HepG2 (cell line): ENCODE results near the gene MPIG6B. TPM values are rescaled to one million over a fixed set of nuclear protein-coding genes. Genes with fewer than 3 reads are reported as not detected.
A peak's percentile ranks its signal among the peaks of the same experiment; 100 is the strongest.

Experiments used
- ARNT2 ChIP-seq: sonication (generic); formaldehyde crosslinking; IDR thresholded peaks from 2 replicates; pipeline ENCODE4 v1.8.0; 2022; ENCODE audit warnings: mild to moderate bottlenecking, low read depth, missing genetic modification reagents, moderate library complexity
- BHLHE40 ChIP-seq: IDR thresholded peaks from 2 replicates; pipeline ENCODE4 v1.6.1; 2011; ENCODE audit warnings: low read length, improper control_type of control experiment
- CCAR2 ChIP-seq: fragments of 200-400 bp; formaldehyde crosslinking; optimal IDR thresholded peaks from 2 replicates; pipeline ENCODE3; 2018; ENCODE audit warnings: low read depth, mild to moderate bottlenecking, low read length, moderate library complexity
- CREM ChIP-seq, 2 experiments: sonication (generic) in 1 of 2; formaldehyde crosslinking in 1 of 2; IDR thresholded peaks; 2 replicates each; pipeline versions ENCODE4 v1.4.0 to v1.6.1; 2016 to 2020; ENCODE audit warnings: antibody characterized with exemption in 1 of 2, mild to moderate bottlenecking in 1 of 2, missing genetic modification reagents in 1 of 2
- FOXP1 ChIP-seq, 2 experiments: fragments of 450-650 bp in 1 of 2; IDR thresholded peaks; 2 replicates each; pipeline ENCODE4 v1.6.1; 2017 to 2018; ENCODE audit warnings: antibody characterized with exemption in 1 of 2
- JUND ChIP-seq: sonication (generic); formaldehyde crosslinking; IDR thresholded peaks from 2 replicates; pipeline ENCODE4 v1.8.0; 2022; ENCODE audit warnings: mild to moderate bottlenecking, missing genetic modification reagents
- MLLT10 ChIP-seq: sonication (generic); formaldehyde crosslinking; IDR thresholded peaks from 2 replicates; pipeline ENCODE4 v1.4.0; 2020; ENCODE audit warnings: missing genetic modification reagents
- PRMT3 ChIP-seq: sonication (generic); formaldehyde crosslinking; IDR thresholded peaks from 2 replicates; pipeline ENCODE4 v1.8.1; 2022; ENCODE audit warnings: low read depth, mild to moderate bottlenecking, moderate library complexity, missing genetic modification reagents, borderline replicate concordance
- RXRA ChIP-seq: sonication (generic); formaldehyde crosslinking; IDR thresholded peaks from 2 replicates; pipeline ENCODE4 v1.5.1; 2020; ENCODE audit warnings: missing genetic modification reagents
- ZNF24 ChIP-seq: fragments of 450-650 bp; IDR thresholded peaks from 2 replicates; pipeline ENCODE4 v1.6.1; 2017; ENCODE audit warnings: antibody characterized with exemption, mild to moderate bottlenecking
- ZNF543 ChIP-seq: sonication (generic); formaldehyde crosslinking; IDR thresholded peaks from 2 replicates; pipeline ENCODE4 v1.4.0; 2020; ENCODE audit warnings: mild to moderate bottlenecking, missing genetic modification reagents
- ZNF737 ChIP-seq: sonication (generic); formaldehyde crosslinking; IDR thresholded peaks from 2 replicates; pipeline ENCODE4 v1.5.0; 2020; ENCODE audit warnings: missing genetic modification reagents, mild to moderate bottlenecking, borderline replicate concordance
- ZNF850 ChIP-seq: sonication (generic); formaldehyde crosslinking; conservative IDR thresholded peaks from 2 replicates; pipeline ENCODE4 v1.9.0; 2021; ENCODE audit warnings: mild to moderate bottlenecking, missing genetic modification reagents
- polyA plus RNA-seq, 8 experiments: library from polyadenylated mRNA; depleted of rRNA in 3 of 8; stranded (reverse) in 7 of 8; unstranded in 1 of 8; fragments of >200 nt; fragmentation: Illumina TruSeq in 4 of 8; extraction: Trizol in 4 of 8; gene quantifications; 2 replicates each; pipeline versions ENCODE4 v1.2.1 to v1.2.3, GENCODE V29; 2011 to 2016; ENCODE audit warnings: low read depth in 4 of 8, missing spikeins in 1 of 8, mixed read lengths in 1 of 8; ENCODE audit not compliant: insufficient read depth in 1 of 8
- total RNA-seq, 5 experiments: library from RNA; depleted of rRNA; stranded (reverse); fragments of >200 nt; fragmentation: Illumina TruSeq; extraction: Trizol; gene quantifications; 2 replicates each; pipeline ENCODE4 v1.2.3, GENCODE V29; 2016; ENCODE audit warnings: low read depth in 1 of 5
- TF ChIP-seq, protein P1 (sequence below): sonication (generic); formaldehyde crosslinking; IDR thresholded peaks from 2 replicates; pipeline ENCODE4 v1.4.0; 2020; ENCODE audit warnings: missing genetic modification reagents, borderline replicate concordance
- TF ChIP-seq, protein P2 (sequence below): sonication (generic); formaldehyde crosslinking; conservative IDR thresholded peaks from 2 replicates; pipeline ENCODE4 v1.4.0; 2020; ENCODE audit warnings: missing genetic modification reagents
- TF ChIP-seq, protein P3 (sequence below): IDR thresholded peaks from 2 replicates; pipeline ENCODE4 v1.6.1; 2012; ENCODE audit warnings: inconsistent platforms
- TF ChIP-seq, protein P4 (sequence below): sonication (generic); formaldehyde crosslinking; IDR thresholded peaks from 2 replicates; pipeline ENCODE4 v1.4.0; 2020; ENCODE audit warnings: mild to moderate bottlenecking, low read depth, missing genetic modification reagents
- TF ChIP-seq, protein P5 (sequence below): IDR thresholded peaks from 2 replicates; pipeline ENCODE4 v1.6.1; 2016; ENCODE audit warnings: low read depth, missing genetic modification reagents, missing compliant biosample characterization

Gene MPIG6B
- total and polyA plus RNA-seq, 2 of the 13 experiments (the other 11 are each of a cell fraction or from before 2014, with no cell fraction given) = not detected

DNA sequence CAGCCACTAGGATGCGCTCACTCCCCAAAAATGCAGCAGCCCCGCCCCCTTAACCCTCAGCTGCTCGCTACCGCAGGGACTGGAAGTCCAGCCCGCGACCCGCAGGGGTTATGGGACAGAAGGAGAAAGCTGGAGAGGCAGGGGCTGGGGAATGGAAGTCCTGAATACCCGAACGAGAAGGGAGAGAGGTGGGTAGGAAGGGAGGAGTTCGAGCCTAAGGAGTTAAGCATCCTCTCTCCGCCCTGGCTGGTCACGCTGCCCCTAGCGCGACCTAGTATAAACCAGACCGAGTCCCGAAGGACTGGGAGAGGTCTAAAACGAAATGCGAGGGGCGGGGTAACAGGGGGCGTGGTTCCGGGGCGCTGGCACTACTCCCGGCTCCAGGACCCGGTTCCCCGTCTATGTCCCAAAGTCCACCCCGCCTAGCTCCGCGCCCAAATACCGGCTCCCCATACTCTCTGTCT lies 6.4 kb downstream of the MPIG6B start (continued):
- no peak for TF ChIP-seq ZNF24
- TF ChIP-seq CREM (IDR thresholded peaks at IDR 0.05) = no peak
- TF ChIP-seq CREM (CRISPR knock-in tag; IDR thresholded peaks at IDR 0.05) = no peak
- TF ChIP-seq JUND (CRISPR knock-in tag) = 0 out of 2 replicates have a peak, but pooled peaks have one; percentile 18
- no peak for TF ChIP-seq ZNF850
- TF ChIP-seq RXRA (CRISPR knock-in tag) = peak; percentile 54; the same call in 1 of the 2 replicates
- no peak for TF ChIP-seq FOXP1 (IDR thresholded peaks at IDR 0.05)
- no peak for TF ChIP-seq FOXP1 (CRISPR knock-in tag; IDR thresholded peaks at IDR 0.05)
- no peak for TF ChIP-seq ARNT2 (CRISPR knock-in tag)
- TF ChIP-seq, protein P1, sequence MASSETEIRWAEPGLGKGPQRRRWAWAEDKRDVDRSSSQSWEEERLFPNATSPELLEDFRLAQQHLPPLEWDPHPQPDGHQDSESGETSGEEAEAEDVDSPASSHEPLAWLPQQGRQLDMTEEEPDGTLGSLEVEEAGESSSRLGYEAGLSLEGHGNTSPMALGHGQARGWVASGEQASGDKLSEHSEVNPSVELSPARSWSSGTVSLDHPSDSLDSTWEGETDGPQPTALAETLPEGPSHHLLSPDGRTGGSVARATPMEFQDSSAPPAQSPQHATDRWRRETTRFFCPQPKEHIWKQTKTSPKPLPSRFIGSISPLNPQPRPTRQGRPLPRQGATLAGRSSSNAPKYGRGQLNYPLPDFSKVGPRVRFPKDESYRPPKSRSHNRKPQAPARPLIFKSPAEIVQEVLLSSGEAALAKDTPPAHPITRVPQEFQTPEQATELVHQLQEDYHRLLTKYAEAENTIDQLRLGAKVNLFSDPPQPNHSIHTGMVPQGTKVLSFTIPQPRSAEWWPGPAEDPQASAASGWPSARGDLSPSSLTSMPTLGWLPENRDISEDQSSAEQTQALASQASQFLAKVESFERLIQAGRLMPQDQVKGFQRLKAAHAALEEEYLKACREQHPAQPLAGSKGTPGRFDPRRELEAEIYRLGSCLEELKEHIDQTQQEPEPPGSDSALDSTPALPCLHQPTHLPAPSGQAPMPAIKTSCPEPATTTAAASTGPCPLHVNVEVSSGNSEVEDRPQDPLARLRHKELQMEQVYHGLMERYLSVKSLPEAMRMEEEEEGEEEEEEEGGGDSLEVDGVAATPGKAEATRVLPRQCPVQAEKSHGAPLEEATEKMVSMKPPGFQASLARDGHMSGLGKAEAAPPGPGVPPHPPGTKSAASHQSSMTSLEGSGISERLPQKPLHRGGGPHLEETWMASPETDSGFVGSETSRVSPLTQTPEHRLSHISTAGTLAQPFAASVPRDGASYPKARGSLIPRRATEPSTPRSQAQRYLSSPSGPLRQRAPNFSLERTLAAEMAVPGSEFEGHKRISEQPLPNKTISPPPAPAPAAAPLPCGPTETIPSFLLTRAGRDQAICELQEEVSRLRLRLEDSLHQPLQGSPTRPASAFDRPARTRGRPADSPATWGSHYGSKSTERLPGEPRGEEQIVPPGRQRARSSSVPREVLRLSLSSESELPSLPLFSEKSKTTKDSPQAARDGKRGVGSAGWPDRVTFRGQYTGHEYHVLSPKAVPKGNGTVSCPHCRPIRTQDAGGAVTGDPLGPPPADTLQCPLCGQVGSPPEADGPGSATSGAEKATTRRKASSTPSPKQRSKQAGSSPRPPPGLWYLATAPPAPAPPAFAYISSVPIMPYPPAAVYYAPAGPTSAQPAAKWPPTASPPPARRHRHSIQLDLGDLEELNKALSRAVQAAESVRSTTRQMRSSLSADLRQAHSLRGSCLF (CRISPR knock-in tag) = no peak
- peak; percentile 58; the same call in 1 of the 2 replicates for TF ChIP-seq ZNF543
- no peak for TF ChIP-seq PRMT3 (CRISPR knock-in tag)
- TF ChIP-seq, protein P2, sequence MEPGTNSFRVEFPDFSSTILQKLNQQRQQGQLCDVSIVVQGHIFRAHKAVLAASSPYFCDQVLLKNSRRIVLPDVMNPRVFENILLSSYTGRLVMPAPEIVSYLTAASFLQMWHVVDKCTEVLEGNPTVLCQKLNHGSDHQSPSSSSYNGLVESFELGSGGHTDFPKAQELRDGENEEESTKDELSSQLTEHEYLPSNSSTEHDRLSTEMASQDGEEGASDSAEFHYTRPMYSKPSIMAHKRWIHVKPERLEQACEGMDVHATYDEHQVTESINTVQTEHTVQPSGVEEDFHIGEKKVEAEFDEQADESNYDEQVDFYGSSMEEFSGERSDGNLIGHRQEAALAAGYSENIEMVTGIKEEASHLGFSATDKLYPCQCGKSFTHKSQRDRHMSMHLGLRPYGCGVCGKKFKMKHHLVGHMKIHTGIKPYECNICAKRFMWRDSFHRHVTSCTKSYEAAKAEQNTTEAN = peak; percentile 63
- TF ChIP-seq, protein P3, sequence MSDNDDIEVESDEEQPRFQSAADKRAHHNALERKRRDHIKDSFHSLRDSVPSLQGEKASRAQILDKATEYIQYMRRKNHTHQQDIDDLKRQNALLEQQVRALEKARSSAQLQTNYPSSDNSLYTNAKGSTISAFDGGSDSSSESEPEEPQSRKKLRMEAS = no peak
- TF ChIP-seq, protein P4, sequence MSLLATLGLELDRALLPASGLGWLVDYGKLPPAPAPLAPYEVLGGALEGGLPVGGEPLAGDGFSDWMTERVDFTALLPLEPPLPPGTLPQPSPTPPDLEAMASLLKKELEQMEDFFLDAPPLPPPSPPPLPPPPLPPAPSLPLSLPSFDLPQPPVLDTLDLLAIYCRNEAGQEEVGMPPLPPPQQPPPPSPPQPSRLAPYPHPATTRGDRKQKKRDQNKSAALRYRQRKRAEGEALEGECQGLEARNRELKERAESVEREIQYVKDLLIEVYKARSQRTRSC (CRISPR knock-in tag) = no peak
- TF ChIP-seq BHLHE40 = no peak
- TF ChIP-seq CCAR2 = no peak
- TF ChIP-seq MLLT10 (CRISPR knock-in tag) = no peak
- no peak for TF ChIP-seq ZNF737
- TF ChIP-seq, protein P5, sequence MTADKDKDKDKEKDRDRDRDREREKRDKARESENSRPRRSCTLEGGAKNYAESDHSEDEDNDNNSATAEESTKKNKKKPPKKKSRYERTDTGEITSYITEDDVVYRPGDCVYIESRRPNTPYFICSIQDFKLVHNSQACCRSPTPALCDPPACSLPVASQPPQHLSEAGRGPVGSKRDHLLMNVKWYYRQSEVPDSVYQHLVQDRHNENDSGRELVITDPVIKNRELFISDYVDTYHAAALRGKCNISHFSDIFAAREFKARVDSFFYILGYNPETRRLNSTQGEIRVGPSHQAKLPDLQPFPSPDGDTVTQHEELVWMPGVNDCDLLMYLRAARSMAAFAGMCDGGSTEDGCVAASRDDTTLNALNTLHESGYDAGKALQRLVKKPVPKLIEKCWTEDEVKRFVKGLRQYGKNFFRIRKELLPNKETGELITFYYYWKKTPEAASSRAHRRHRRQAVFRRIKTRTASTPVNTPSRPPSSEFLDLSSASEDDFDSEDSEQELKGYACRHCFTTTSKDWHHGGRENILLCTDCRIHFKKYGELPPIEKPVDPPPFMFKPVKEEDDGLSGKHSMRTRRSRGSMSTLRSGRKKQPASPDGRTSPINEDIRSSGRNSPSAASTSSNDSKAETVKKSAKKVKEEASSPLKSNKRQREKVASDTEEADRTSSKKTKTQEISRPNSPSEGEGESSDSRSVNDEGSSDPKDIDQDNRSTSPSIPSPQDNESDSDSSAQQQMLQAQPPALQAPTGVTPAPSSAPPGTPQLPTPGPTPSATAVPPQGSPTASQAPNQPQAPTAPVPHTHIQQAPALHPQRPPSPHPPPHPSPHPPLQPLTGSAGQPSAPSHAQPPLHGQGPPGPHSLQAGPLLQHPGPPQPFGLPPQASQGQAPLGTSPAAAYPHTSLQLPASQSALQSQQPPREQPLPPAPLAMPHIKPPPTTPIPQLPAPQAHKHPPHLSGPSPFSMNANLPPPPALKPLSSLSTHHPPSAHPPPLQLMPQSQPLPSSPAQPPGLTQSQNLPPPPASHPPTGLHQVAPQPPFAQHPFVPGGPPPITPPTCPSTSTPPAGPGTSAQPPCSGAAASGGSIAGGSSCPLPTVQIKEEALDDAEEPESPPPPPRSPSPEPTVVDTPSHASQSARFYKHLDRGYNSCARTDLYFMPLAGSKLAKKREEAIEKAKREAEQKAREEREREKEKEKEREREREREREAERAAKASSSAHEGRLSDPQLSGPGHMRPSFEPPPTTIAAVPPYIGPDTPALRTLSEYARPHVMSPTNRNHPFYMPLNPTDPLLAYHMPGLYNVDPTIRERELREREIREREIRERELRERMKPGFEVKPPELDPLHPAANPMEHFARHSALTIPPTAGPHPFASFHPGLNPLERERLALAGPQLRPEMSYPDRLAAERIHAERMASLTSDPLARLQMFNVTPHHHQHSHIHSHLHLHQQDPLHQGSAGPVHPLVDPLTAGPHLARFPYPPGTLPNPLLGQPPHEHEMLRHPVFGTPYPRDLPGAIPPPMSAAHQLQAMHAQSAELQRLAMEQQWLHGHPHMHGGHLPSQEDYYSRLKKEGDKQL (CRISPR knock-in tag) = peak; percentile 41; the same call in 1 of the 2 replicates
